ENCODE measurements around the gene RAI1. TPM values are rescaled to one million over a fixed set of nuclear protein-coding genes. Genes with fewer than 3 reads are reported as not detected.
A peak's percentile ranks its signal among the peaks of the same experiment; 100 is the strongest.

The RAI1 gene
- total and polyA plus RNA-seq, 2 donors, result 17.5 to 20.2 TPM

GRCh38 chr17:17728146-17728545 lies 46.9 kb downstream of the RAI1 start:
- DNase-seq (ENCODE audit: extremely low spot score), result no peak
- no peaks in the 10 kb centered on the region for H3K4me1 ChIP-seq (ENCODE audit: insufficient read depth)
- H3K4me3 ChIP-seq (ENCODE audit: low read depth, low read length), result no peak overlapping the region
- H3K36me3 ChIP-seq (ENCODE audit: insufficient read depth), result no peaks in the 10 kb centered on the region
- peak overlapping the region; percentile 52 for H3K27ac ChIP-seq (ENCODE audit: low read depth)
- 79% methylated on average over 10 of the region's 10 CpGs for WGBS

DNA sequence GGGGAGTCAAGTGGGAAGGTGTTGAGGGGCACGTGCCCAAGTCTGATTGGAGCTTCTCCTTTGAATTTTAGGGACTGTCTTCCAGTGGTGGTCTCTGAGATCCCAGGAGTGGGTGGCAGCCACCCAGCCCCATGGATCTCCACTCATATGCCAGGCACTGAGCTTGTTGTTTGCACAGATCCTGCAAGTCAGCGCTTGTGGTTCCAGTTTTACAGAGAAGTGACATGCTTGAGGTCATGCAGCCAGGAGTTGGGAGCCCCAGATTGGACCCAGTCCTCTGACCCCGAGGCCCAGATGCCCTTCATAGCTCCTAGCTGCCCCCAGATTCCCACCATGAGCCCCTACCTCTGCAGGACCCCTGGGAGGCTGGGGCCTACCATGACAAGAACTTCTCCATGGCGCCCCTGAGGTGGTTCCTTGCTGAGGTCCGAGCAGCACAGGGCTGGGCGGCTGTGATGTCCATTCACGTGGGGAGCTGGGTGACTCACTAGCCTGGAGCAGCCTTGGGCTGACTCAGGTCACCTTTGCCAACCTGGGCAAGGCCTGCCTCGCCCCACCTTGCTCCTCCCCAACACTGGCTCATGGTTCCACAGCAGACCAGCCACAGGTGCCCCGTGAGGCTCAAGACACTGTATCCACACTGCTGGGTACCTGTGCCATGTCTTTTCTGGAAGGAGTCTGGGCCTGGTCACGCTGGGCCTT lies 47.4 kb downstream of the RAI1 start:
- H3K4me1 ChIP-seq (ENCODE audit: insufficient read depth), result no peaks in the 10 kb centered on the region
- DNase-seq (ENCODE audit: extremely low spot score), result no peak
- H3K27ac ChIP-seq (ENCODE audit: low read depth), result peak overlapping the region; percentile 52
- 80% methylated on average over 10 of the region's 10 CpGs for WGBS
- H3K36me3 ChIP-seq (ENCODE audit: insufficient read depth), result no peaks in the 10 kb centered on the region
- no peak overlapping the region for H3K4me3 ChIP-seq (ENCODE audit: low read depth, low read length)

DNA sequence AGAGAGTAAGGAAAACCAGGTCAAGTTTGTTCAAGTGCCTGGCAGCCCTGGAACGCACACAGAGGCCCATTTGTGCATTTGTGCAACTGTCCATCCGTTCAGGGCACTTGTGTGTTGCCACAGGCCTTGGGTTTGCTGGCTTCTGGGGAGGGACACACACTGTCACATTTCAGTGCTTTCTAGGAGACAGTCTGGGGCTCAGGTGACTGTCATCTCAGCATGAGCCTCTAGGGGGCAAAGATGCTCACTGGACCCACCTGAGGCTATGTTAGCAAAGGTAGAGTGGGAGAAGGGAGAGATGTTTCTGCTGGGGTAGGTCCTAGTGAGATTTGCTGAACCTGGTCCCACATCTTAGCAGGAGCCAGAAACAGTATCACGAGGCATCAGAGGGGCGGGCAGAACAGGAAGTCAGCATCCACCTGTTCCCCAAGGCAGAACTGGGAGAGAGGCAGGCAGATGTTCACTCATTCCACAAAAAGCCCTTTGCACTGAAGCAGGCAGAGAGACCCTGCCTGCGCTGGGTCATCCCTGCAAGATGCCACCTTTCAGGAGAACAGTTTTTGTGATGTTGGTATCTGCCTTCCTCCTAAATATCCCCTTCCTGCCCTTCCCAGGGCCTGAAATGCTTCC lies 48.5 kb downstream of the RAI1 start:
- WGBS, result 72% methylated on average over 5 of the region's 5 CpGs
- Histone ChIP-seq H3K27ac (ENCODE audit: low read depth) (no peak overlapping the region), H3K4me1 (ENCODE audit: insufficient read depth) (no peaks in the 10 kb centered on the region), H3K4me3 (ENCODE audit: low read depth, low read length) (no peak overlapping the region), H3K36me3 (ENCODE audit: insufficient read depth) (no peaks in the 10 kb centered on the region)
- DNase-seq (ENCODE audit: extremely low spot score), result no peak

GRCh38 chr17:17730250-17730935 lies 49.1 kb downstream of the RAI1 start:
- Histone ChIP-seq H3K36me3 (ENCODE audit: insufficient read depth) (no peaks in the 10 kb centered on the region), H3K27ac (ENCODE audit: low read depth) (no peak overlapping the region), H3K4me1 (ENCODE audit: insufficient read depth) (no peaks in the 10 kb centered on the region), H3K4me3 (ENCODE audit: low read depth, low read length) (no peak overlapping the region)
- no peak for DNase-seq (ENCODE audit: extremely low spot score)
- WGBS, result 86% methylated on average over 14 of the region's 14 CpGs

DNA sequence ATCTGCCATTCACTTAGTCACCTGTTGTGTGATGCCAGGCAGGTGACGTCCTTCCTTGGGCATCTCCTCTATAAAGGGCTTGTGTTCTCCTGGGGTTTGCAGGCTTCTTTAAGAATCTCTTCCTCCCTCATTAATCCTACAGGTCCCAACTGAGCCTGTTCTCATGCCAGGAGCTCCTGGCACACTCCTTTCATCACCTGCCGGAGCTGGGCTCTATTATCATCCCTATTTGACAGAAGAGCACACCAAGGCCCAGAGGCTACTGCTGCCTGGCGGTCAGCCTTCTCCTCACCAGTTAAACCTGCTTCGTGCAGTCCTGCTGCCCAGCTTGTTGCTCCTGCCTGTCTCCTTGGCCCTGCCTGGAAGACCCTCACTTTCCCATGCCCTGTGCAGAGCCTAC lies 51.2 kb downstream of the RAI1 start:
- DNase-seq (ENCODE audit: extremely low spot score), result no peak
- Histone ChIP-seq H3K4me1 (ENCODE audit: insufficient read depth) (no peaks in the 10 kb centered on the region), H3K4me3 (ENCODE audit: low read depth, low read length) (no peak overlapping the region), H3K27ac (ENCODE audit: low read depth) (no peak overlapping the region), H3K36me3 (ENCODE audit: insufficient read depth) (no peaks in the 10 kb centered on the region)
- 73% methylated on average over 4 of the region's 4 CpGs for WGBS

- Histone ChIP-seq H3K36me3 (ENCODE audit: insufficient read depth) (no peaks in the 10 kb centered on the region), H3K4me1 (ENCODE audit: insufficient read depth) (no peaks in the 10 kb centered on the region), H3K27ac (ENCODE audit: low read depth) (no peak overlapping the region), H3K4me3 (ENCODE audit: low read depth, low read length) (no peak overlapping the region)
- 73% methylated on average over 9 of the region's 9 CpGs for WGBS
- DNase-seq (ENCODE audit: extremely low spot score), result no peak
Observed at GRCh38 chr17:17732892-17733670, 51.8 kb downstream of the RAI1 start.

- Histone ChIP-seq H3K36me3 (ENCODE audit: insufficient read depth) (no peaks in the 10 kb centered on the region), H3K27ac (ENCODE audit: low read depth) (no peak overlapping the region), H3K4me3 (ENCODE audit: low read depth, low read length) (no peak overlapping the region), H3K4me1 (ENCODE audit: insufficient read depth) (peaks cover 6% of the 10 kb centered on the region)
- 75% methylated on average over 5 of the region's 5 CpGs for WGBS
- no peak for DNase-seq (ENCODE audit: extremely low spot score)
Observed at GRCh38 chr17:17736205-17737183, 55.2 kb downstream of the RAI1 start.

GRCh38 chr17:17737961-17738894 lies 57.0 kb downstream of the RAI1 start:
- Histone ChIP-seq H3K4me3 (ENCODE audit: low read depth, low read length) (no peak overlapping the region), H3K36me3 (ENCODE audit: insufficient read depth) (no peaks in the 10 kb centered on the region), H3K27ac (ENCODE audit: low read depth) (peak overlapping the region; percentile 95), H3K4me1 (ENCODE audit: insufficient read depth) (peaks cover 6% of the 10 kb centered on the region)
- DNase-seq (ENCODE audit: extremely low spot score), result no peak
- WGBS, result 40% methylated on average over 16 of the region's 16 CpGs

- Histone ChIP-seq H3K4me3 (ENCODE audit: low read depth, low read length) (no peak overlapping the region), H3K36me3 (ENCODE audit: insufficient read depth) (no peaks in the 10 kb centered on the region), H3K4me1 (ENCODE audit: insufficient read depth) (peaks cover 6% of the 10 kb centered on the region), H3K27ac (ENCODE audit: low read depth) (peak overlapping the region; percentile 88)
- DNase-seq (ENCODE audit: extremely low spot score), result no peak
- 35% methylated on average over 8 of the region's 8 CpGs for WGBS
Observed at GRCh38 chr17:17738901-17739300, 57.6 kb downstream of the RAI1 start.

- no peak for DNase-seq (ENCODE audit: extremely low spot score)
- peak overlapping the region; percentile 88 for H3K27ac ChIP-seq (ENCODE audit: low read depth)
- WGBS, result 27% methylated on average over 10 of the region's 10 CpGs
- H3K36me3 ChIP-seq (ENCODE audit: insufficient read depth), result no peaks in the 10 kb centered on the region
- H3K4me1 ChIP-seq (ENCODE audit: insufficient read depth), result peaks cover 6% of the 10 kb centered on the region
- no peak overlapping the region for H3K4me3 ChIP-seq (ENCODE audit: low read depth, low read length)
Observed at GRCh38 chr17:17739388-17740066, 58.3 kb downstream of the RAI1 start.

- H3K4me3 ChIP-seq (ENCODE audit: low read depth, low read length), result no peak overlapping the region
- H3K4me1 ChIP-seq (ENCODE audit: insufficient read depth), result peaks cover 6% of the 10 kb centered on the region
- H3K27ac ChIP-seq (ENCODE audit: low read depth), result peak overlapping the region; percentile 88
- 69% methylated on average over 27 of the region's 27 CpGs for WGBS
- no peak for DNase-seq (ENCODE audit: extremely low spot score)
- no peaks in the 10 kb centered on the region for H3K36me3 ChIP-seq (ENCODE audit: insufficient read depth)
Observed at GRCh38 chr17:17740615-17741348, 59.5 kb downstream of the RAI1 start.
